ENCODE measurements around the gene RABEP1.
"Not testable (repeated sequence)": the region's sequence is repeated elsewhere in the genome, so short reads cannot be mapped to it uniquely, and the experiment has no call there.

Gene RABEP1

GRCh38 chr17:5281814-5282641 is at the start of gene RABEP1:
RABEP1 (plus strand) TSS chr17:5282284; CDS start chr17:5282487, 203 bp downstream.
- Mint-ChIP-seq H3K36me3 (ENCODE audit: low read depth) (peaks cover 8% of the 10 kb centered on the region), H3K27me3 (ENCODE audit: low read depth) (no peaks in the 10 kb centered on the region), H3K4me3 (peak within 1 kb of the TSS; percentile 89), H3K27ac (peak within 1 kb of the TSS; percentile 84), H3K4me1 (ENCODE audit: low read depth) (peaks cover 23% of the 10 kb centered on the region), H3K9me3 (no peaks in the 10 kb centered on the region)

- H3K27ac Mint-ChIP-seq = not testable (repeated sequence)
Observed at GRCh38 chr17:5233492-5233891, 48.6 kb upstream of the RABEP1 start.

GRCh38 chr17:5234645-5235576 is 47.2 kb upstream of the RABEP1 start, which contains the start of gene SCIMP:
SCIMP (minus strand) TSS chr17:5234860; CDS start chr17:5234755, 105 bp downstream.
- Mint-ChIP-seq H3K36me3 (ENCODE audit: low read depth) (no peaks in the 10 kb centered on the region), H3K9me3 (no peaks in the 10 kb centered on the region), H3K4me1 (ENCODE audit: low read depth) (peaks cover 7% of the 10 kb centered on the region), H3K27me3 (ENCODE audit: low read depth) (no peaks in the 10 kb centered on the region), H3K27ac (no peak within 1 kb of the TSS), H3K4me3 (no peak within 1 kb of the TSS)

More at GRCh38 chr17:5233492-5233891, 48.6 kb upstream of the RABEP1 start:
- H3K4me1 Mint-ChIP-seq (ENCODE audit: low read depth); H3K9me3 Mint-ChIP-seq; H3K4me3 Mint-ChIP-seq; H3K36me3 Mint-ChIP-seq (ENCODE audit: low read depth); H3K27me3 Mint-ChIP-seq (ENCODE audit: low read depth): not testable (repeated sequence)

- H3K4me3 Mint-ChIP-seq = no peak overlapping the region
- H3K27me3 Mint-ChIP-seq (ENCODE audit: low read depth) = no peaks in the 10 kb centered on the region
- peak overlapping the region; percentile 55 for H3K27ac Mint-ChIP-seq
- peaks cover 8% of the 10 kb centered on the region for H3K4me1 Mint-ChIP-seq (ENCODE audit: low read depth)
- no peaks in the 10 kb centered on the region for H3K36me3 Mint-ChIP-seq (ENCODE audit: low read depth)
- no peaks in the 10 kb centered on the region for H3K9me3 Mint-ChIP-seq
Observed at GRCh38 chr17:5236938-5237540, 45.0 kb upstream of the RABEP1 start.

GRCh38 chr17:5237541-5238016 is 44.5 kb upstream of the RABEP1 start:
- H3K9me3 Mint-ChIP-seq = no peaks in the 10 kb centered on the region
- no peak overlapping the region for H3K27ac Mint-ChIP-seq
- H3K4me1 Mint-ChIP-seq (ENCODE audit: low read depth) = peaks cover 12% of the 10 kb centered on the region
- H3K36me3 Mint-ChIP-seq (ENCODE audit: low read depth) = peaks cover 2% of the 10 kb centered on the region
- no peak overlapping the region for H3K4me3 Mint-ChIP-seq
- H3K27me3 Mint-ChIP-seq (ENCODE audit: low read depth) = no peaks in the 10 kb centered on the region

GRCh38 chr17:5238333-5238732 is 43.8 kb upstream of the RABEP1 start:
- Mint-ChIP-seq H3K27me3 (ENCODE audit: low read depth) (no peaks in the 10 kb centered on the region), H3K4me3 (no peak overlapping the region), H3K36me3 (ENCODE audit: low read depth) (peaks cover 2% of the 10 kb centered on the region), H3K9me3 (no peaks in the 10 kb centered on the region), H3K27ac (no peak overlapping the region), H3K4me1 (ENCODE audit: low read depth) (peaks cover 17% of the 10 kb centered on the region)

GRCh38 chr17:5239769-5240168 is 42.3 kb upstream of the RABEP1 start:
- peaks cover 17% of the 10 kb centered on the region for H3K4me1 Mint-ChIP-seq (ENCODE audit: low read depth)
- not testable (repeated sequence) for H3K27ac Mint-ChIP-seq; H3K27me3 Mint-ChIP-seq (ENCODE audit: low read depth); H3K9me3 Mint-ChIP-seq; H3K36me3 Mint-ChIP-seq (ENCODE audit: low read depth); H3K4me3 Mint-ChIP-seq

- Mint-ChIP-seq H3K4me3 (peak overlapping the region; percentile 41), H3K27me3 (ENCODE audit: low read depth) (no peaks in the 10 kb centered on the region), H3K9me3 (no peaks in the 10 kb centered on the region), H3K36me3 (ENCODE audit: low read depth) (peaks cover 2% of the 10 kb centered on the region), H3K27ac (peak overlapping the region; percentile 77), H3K4me1 (ENCODE audit: low read depth) (peaks cover 15% of the 10 kb centered on the region)
Observed at GRCh38 chr17:5241861-5242671, 40.0 kb upstream of the RABEP1 start.

GRCh38 chr17:5247621-5248020 is 34.5 kb upstream of the RABEP1 start:
- Mint-ChIP-seq H3K4me1 (ENCODE audit: low read depth) (peaks cover 9% of the 10 kb centered on the region), H3K4me3 (no peak overlapping the region), H3K9me3 (no peaks in the 10 kb centered on the region), H3K36me3 (ENCODE audit: low read depth) (no peaks in the 10 kb centered on the region), H3K27me3 (ENCODE audit: low read depth) (no peaks in the 10 kb centered on the region), H3K27ac (no peak overlapping the region)

- Mint-ChIP-seq H3K4me3 (no peak overlapping the region), H3K4me1 (ENCODE audit: low read depth) (peaks cover 3% of the 10 kb centered on the region), H3K36me3 (ENCODE audit: low read depth) (no peaks in the 10 kb centered on the region), H3K27me3 (ENCODE audit: low read depth) (no peaks in the 10 kb centered on the region), H3K9me3 (no peaks in the 10 kb centered on the region), H3K27ac (no peak overlapping the region)
Observed at GRCh38 chr17:5248821-5249479, 33.1 kb upstream of the RABEP1 start.

GRCh38 chr17:5249615-5250014 is 32.5 kb upstream of the RABEP1 start:
- Mint-ChIP-seq H3K4me3 (no peak overlapping the region), H3K4me1 (ENCODE audit: low read depth) (peaks cover 3% of the 10 kb centered on the region), H3K27me3 (ENCODE audit: low read depth) (no peaks in the 10 kb centered on the region), H3K36me3 (ENCODE audit: low read depth) (no peaks in the 10 kb centered on the region), H3K9me3 (no peaks in the 10 kb centered on the region), H3K27ac (no peak overlapping the region)

GRCh38 chr17:5254414-5254813 is 27.7 kb upstream of the RABEP1 start:
- no peak overlapping the region for H3K4me3 Mint-ChIP-seq
- H3K27me3 Mint-ChIP-seq (ENCODE audit: low read depth) = no peaks in the 10 kb centered on the region
- no peak overlapping the region for H3K27ac Mint-ChIP-seq
- H3K4me1 Mint-ChIP-seq (ENCODE audit: low read depth) = peaks cover 9% of the 10 kb centered on the region
- no peaks in the 10 kb centered on the region for H3K36me3 Mint-ChIP-seq (ENCODE audit: low read depth)
- no peaks in the 10 kb centered on the region for H3K9me3 Mint-ChIP-seq

GRCh38 chr17:5254903-5255521 is 27.1 kb upstream of the RABEP1 start:
- H3K9me3 Mint-ChIP-seq = no peaks in the 10 kb centered on the region
- no peaks in the 10 kb centered on the region for H3K36me3 Mint-ChIP-seq (ENCODE audit: low read depth)
- no peaks in the 10 kb centered on the region for H3K27me3 Mint-ChIP-seq (ENCODE audit: low read depth)
- no peak overlapping the region for H3K27ac Mint-ChIP-seq
- no peak overlapping the region for H3K4me3 Mint-ChIP-seq
- peaks cover 6% of the 10 kb centered on the region for H3K4me1 Mint-ChIP-seq (ENCODE audit: low read depth)
